ENCODE measurements around the gene PRAMEF33.
A peak's percentile ranks its signal among the peaks of the same experiment; 100 is the strongest.
"Not testable (repeated sequence)": the region's sequence is repeated elsewhere in the genome, so short reads cannot be mapped to it uniquely, and the experiment has no call there.

PRAMEF33 gene

GRCh38 chr1:13342496-13342895, 39.2 kb downstream of the PRAMEF33 start:
- H3K27me3 ChIP-seq (ENCODE audit: control insufficient read depth, insufficient read depth, low read length); H3K27ac ChIP-seq; H3K4me3 ChIP-seq (ENCODE audit: low read depth, low read length); H3K79me2 ChIP-seq; H3K9me3 ChIP-seq (ENCODE audit: control insufficient read depth, low read length); H3K36me3 ChIP-seq (ENCODE audit: control insufficient read depth, insufficient read depth, low read length); H2AFZ ChIP-seq; H3K9ac ChIP-seq; H3K4me1 ChIP-seq; H3K4me2 ChIP-seq (ENCODE audit: low read length): not testable (repeated sequence)

GRCh38 chr1:13347034-13347433, 43.7 kb downstream of the PRAMEF33 start, which contains the start of gene PRAMEF14:
Gene PRAMEF14 (minus strand): TSS chr1:13347134. CDS start chr1:13345314, 1,820 bp downstream.
- H2AFZ ChIP-seq; H3K27ac ChIP-seq; H3K4me1 ChIP-seq; H3K27me3 ChIP-seq (ENCODE audit: control insufficient read depth, insufficient read depth, low read length); H3K36me3 ChIP-seq (ENCODE audit: control insufficient read depth, insufficient read depth, low read length); H3K4me2 ChIP-seq (ENCODE audit: low read length); H3K4me3 ChIP-seq (ENCODE audit: low read depth, low read length); H3K79me2 ChIP-seq; H3K9ac ChIP-seq; H3K9me3 ChIP-seq (ENCODE audit: control insufficient read depth, low read length): not testable (repeated sequence)

DNA sequence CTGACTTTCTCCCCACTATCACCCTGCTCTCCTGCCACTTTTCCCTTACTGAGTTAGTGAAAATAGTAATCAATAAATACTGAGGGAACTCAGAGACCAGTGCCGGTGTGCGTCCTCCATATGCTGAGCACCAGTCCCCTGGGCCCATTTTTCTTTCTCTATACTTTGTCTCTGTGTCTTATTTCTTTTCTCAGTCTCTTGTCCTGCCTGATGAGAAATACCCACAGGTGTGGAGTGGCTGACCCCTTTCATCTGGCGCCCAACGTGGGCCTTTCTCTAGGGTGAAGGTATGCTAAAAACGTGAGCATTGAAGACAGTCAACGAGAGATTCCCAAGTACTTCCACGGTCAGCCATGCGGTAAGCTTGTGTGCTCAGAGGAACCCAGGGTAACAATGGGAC, 50.1 kb downstream of the PRAMEF33 start:
- H3K4me1 ChIP-seq; H3K79me2 ChIP-seq; H3K9ac ChIP-seq; H2AFZ ChIP-seq; H3K4me2 ChIP-seq (ENCODE audit: low read length); H3K36me3 ChIP-seq (ENCODE audit: control insufficient read depth, insufficient read depth, low read length); H3K4me3 ChIP-seq (ENCODE audit: low read depth, low read length); H3K9me3 ChIP-seq (ENCODE audit: control insufficient read depth, low read length); H3K27ac ChIP-seq; H3K27me3 ChIP-seq (ENCODE audit: control insufficient read depth, insufficient read depth, low read length): not testable (repeated sequence)

DNA sequence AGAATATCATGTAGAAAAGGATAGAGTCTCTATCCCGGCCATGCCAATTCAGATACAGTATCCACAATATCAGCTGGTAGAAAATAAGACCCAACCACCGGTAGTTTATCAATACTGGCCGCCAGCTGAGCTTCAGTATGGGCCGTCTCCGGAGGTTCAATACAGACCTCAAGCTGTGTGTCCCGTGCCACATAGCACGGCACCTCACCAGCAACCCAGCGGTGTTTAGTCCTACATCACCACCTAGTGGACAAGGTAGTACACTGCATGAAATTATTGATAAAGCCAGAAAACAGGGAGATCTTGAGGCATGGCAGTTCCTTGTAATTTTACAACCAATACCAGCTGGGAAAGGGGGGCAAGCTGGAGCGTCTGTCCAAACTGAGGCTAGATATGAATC, 51.1 kb downstream of the PRAMEF33 start:
- H3K36me3 ChIP-seq (ENCODE audit: control insufficient read depth, insufficient read depth, low read length); H3K27me3 ChIP-seq (ENCODE audit: control insufficient read depth, insufficient read depth, low read length); H3K4me3 ChIP-seq (ENCODE audit: low read depth, low read length); H3K79me2 ChIP-seq; H3K4me2 ChIP-seq (ENCODE audit: low read length); H3K9ac ChIP-seq; H2AFZ ChIP-seq; H3K27ac ChIP-seq; H3K4me1 ChIP-seq; H3K9me3 ChIP-seq (ENCODE audit: control insufficient read depth, low read length): not testable (repeated sequence)

- TF ChIP-seq, protein P1, sequence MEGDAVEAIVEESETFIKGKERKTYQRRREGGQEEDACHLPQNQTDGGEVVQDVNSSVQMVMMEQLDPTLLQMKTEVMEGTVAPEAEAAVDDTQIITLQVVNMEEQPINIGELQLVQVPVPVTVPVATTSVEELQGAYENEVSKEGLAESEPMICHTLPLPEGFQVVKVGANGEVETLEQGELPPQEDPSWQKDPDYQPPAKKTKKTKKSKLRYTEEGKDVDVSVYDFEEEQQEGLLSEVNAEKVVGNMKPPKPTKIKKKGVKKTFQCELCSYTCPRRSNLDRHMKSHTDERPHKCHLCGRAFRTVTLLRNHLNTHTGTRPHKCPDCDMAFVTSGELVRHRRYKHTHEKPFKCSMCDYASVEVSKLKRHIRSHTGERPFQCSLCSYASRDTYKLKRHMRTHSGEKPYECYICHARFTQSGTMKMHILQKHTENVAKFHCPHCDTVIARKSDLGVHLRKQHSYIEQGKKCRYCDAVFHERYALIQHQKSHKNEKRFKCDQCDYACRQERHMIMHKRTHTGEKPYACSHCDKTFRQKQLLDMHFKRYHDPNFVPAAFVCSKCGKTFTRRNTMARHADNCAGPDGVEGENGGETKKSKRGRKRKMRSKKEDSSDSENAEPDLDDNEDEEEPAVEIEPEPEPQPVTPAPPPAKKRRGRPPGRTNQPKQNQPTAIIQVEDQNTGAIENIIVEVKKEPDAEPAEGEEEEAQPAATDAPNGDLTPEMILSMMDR (IDR thresholded peaks at IDR 0.05): peak; percentile 33
- H3K27ac ChIP-seq; H2AFZ ChIP-seq; H3K4me3 ChIP-seq (ENCODE audit: low read depth, low read length); H3K36me3 ChIP-seq (ENCODE audit: control insufficient read depth, insufficient read depth, low read length); H3K27me3 ChIP-seq (ENCODE audit: control insufficient read depth, insufficient read depth, low read length); H3K4me1 ChIP-seq; H3K9me3 ChIP-seq (ENCODE audit: control insufficient read depth, low read length); H3K79me2 ChIP-seq; H3K4me2 ChIP-seq (ENCODE audit: low read length); H3K9ac ChIP-seq: not testable (repeated sequence)
Observed at GRCh38 chr1:13356774-13357173, 53.4 kb downstream of the PRAMEF33 start.
